DOHH2 (cell line): ENCODE data around the gene CIPC.

Experiments used
- CTCF ChIP-seq: fragments of 200-600 bp; sonication (generic); IDR thresholded peaks from one replicate; pipeline ENCODE4 v1.5.1; 2014; ENCODE audit warnings: antibody characterized with exemption, mild to moderate bottlenecking, low read depth, low read length; ENCODE audit not compliant: poor library complexity, severe bottlenecking
- EZH2phosphoT487 ChIP-seq: fragments of 200-600 bp; sonication (generic); IDR thresholded peaks from 2 replicates; pipeline ENCODE4 v1.6.1; 2017; ENCODE audit warnings: borderline replicate concordance, mild to moderate bottlenecking, antibody characterized with exemption, low read length, moderate library complexity, mixed read lengths

- TF ChIP-seq CTCF (no peak), EZH2phosphoT487 (no peak)
These were observed 34.4 kb upstream of the CIPC start for GRCh38 chr14:77063571-77064171.
